Prostate gland (tissue), 2 donors: ENCODE measurements around the gene VPS13D. TPM values are rescaled to one million over a fixed set of nuclear protein-coding genes. Genes with fewer than 3 reads are reported as not detected.
"Not testable (repeated sequence)": the region's sequence is repeated elsewhere in the genome, so short reads cannot be mapped to it uniquely, and the experiment has no call there.

ENCODE experiments used
- DNase-seq: peaks from one replicate; pipeline ENCODE4 v3.0.0-alpha.2; 2019; ENCODE audit warnings: low spot score
- H3K27ac ChIP-seq, 2 donors: fragments of 200-600 bp; sonication (generic); 2 replicates each; pipeline ENCODE4 v1.5.1; 2017 to 2019
- H3K27me3 ChIP-seq: fragments of 200-600 bp; sonication (generic); replicated peaks from 2 replicates; pipeline ENCODE4 v1.5.1; 2019; ENCODE audit not compliant: insufficient read depth
- H3K36me3 ChIP-seq, 2 donors: fragments of 200-600 bp; sonication (generic); 1 replicate in 1 of 2; 2 replicates in 1 of 2; pipeline versions ENCODE4 v1.5.1 to v1.8.1; 2017 to 2019
- H3K4me1 ChIP-seq: fragments of 200-600 bp; sonication (generic); replicated peaks from 2 replicates; pipeline ENCODE4 v1.5.1; 2019
- H3K4me3 ChIP-seq, 2 donors: fragments of 200-600 bp; sonication (generic); 2 replicates each; pipeline ENCODE4 v1.5.1; 2017 to 2019
- H3K9me3 ChIP-seq: fragments of 200-600 bp; sonication (generic); 2 replicates; pipeline ENCODE4 v1.5.1; 2017
- CTCF ChIP-seq, 4 experiments: fragments of 200-600 bp in 2 of 4; fragments of 450-650 bp in 2 of 4; sonication (generic) in 2 of 4; IDR thresholded peaks; 1 replicate in 3 of 4; 2 replicates in 1 of 4; pipeline ENCODE4 v1.5.1; 2016 to 2019; ENCODE audit warnings: antibody characterized with exemption in 4 of 4, mild to moderate bottlenecking in 2 of 4, moderate library complexity in 2 of 4
- POLR2A ChIP-seq: fragments of 450-650 bp; IDR thresholded peaks from one replicate; pipeline ENCODE4 v1.6.1; 2016; ENCODE audit warnings: antibody characterized with exemption, mild to moderate bottlenecking
- POLR2AphosphoS5 ChIP-seq: sonication (generic); formaldehyde crosslinking; IDR thresholded peaks from one replicate; pipeline ENCODE4 v1.6.1; 2017; ENCODE audit warnings: antibody characterized with exemption
- WGBS: methylation state at CpG from one replicate; pipeline ENCODE4 v1.1.5; 2018; 5-methylcytosine and 5-hydroxymethylcytosine counted together
- intact Hi-C: fragments of 100-400 bp; cut with DNase I; formaldehyde crosslinking; loops from one replicate; pipeline ENCODE4 v1.14.2; 2022
- total RNA-seq, 2 donors: library from RNA; depleted of rRNA; stranded (reverse); fragments of >200 nt; gene quantifications; one replicate each; pipeline ENCODE4 v1.1.0, GENCODE V29; 2016

The VPS13D gene
- total RNA-seq, 2 donors from 2014 or later: 60.7 to 80.8 TPM

- TF ChIP-seq CTCF (IDR thresholded peaks at IDR 0.05): no peak
- TF ChIP-seq POLR2A: no peak
- DNase-seq: no peak
- Histone ChIP-seq H3K4me3 (no peak overlapping the region), H3K4me1 (peaks cover 14% of the 10 kb centered on the region), H3K27ac (no peak overlapping the region), H3K9me3 (no peaks in the 10 kb centered on the region), H3K27me3 (no peaks in the 10 kb centered on the region), H3K36me3 (no peaks in the 10 kb centered on the region)
- WGBS: 89% methylated on average over 19 of the region's 19 CpGs
- intact Hi-C loops: no loop called here
These were observed 302.8 kb downstream of the VPS13D start for GRCh38 chr1:12532405-12533315.

- WGBS: 97% methylated on average over 1 of the region's 1 CpG
- TF ChIP-seq POLR2AphosphoS5 (no peak), CTCF (IDR thresholded peaks at IDR 0.05) (no peak), POLR2A (no peak)
- H3K4me3 ChIP-seq: no peak overlapping the region
These were observed 306.3 kb downstream of the VPS13D start for GRCh38 chr1:12536023-12536639.

GRCh38 chr1:12537294-12537693, 307.5 kb downstream of the VPS13D start:
- no peaks in the 10 kb centered on the region for H3K27me3 ChIP-seq

More at GRCh38 chr1:12536023-12536639, 306.3 kb downstream of the VPS13D start:
- DNase-seq: no peak
- H3K9me3 ChIP-seq: no peaks in the 10 kb centered on the region
- intact Hi-C loops: no loop called here
- H3K36me3 ChIP-seq: no peaks in the 10 kb centered on the region
- H3K27me3 ChIP-seq: no peaks in the 10 kb centered on the region
- no peaks in the 10 kb centered on the region for H3K4me1 ChIP-seq
- H3K27ac ChIP-seq: no peak overlapping the region

GRCh38 chr1:12537906-12538461, 308.2 kb downstream of the VPS13D start:
- no peaks in the 10 kb centered on the region for H3K4me1 ChIP-seq
- no peak overlapping the region for H3K4me3 ChIP-seq
- no peak overlapping the region for H3K27ac ChIP-seq
- no peaks in the 10 kb centered on the region for H3K36me3 ChIP-seq
- TF ChIP-seq CTCF (IDR thresholded peaks at IDR 0.05) (no peak), POLR2A (no peak), POLR2AphosphoS5 (no peak)
- DNase-seq: no peak
- intact Hi-C loops: no loop called here
- WGBS: 89% methylated on average over 3 of the region's 3 CpGs
- H3K9me3 ChIP-seq: no peaks in the 10 kb centered on the region
- no peaks in the 10 kb centered on the region for H3K27me3 ChIP-seq

More at GRCh38 chr1:12537294-12537693, 307.5 kb downstream of the VPS13D start:
- no peak for TF ChIP-seq POLR2AphosphoS5
- TF ChIP-seq CTCF (IDR thresholded peaks at IDR 0.05): no peak
- no peak for TF ChIP-seq POLR2A
- Histone ChIP-seq H3K4me3 (no peak overlapping the region), H3K4me1 (no peaks in the 10 kb centered on the region), H3K27ac (no peak overlapping the region), H3K36me3 (no peaks in the 10 kb centered on the region), H3K9me3 (no peaks in the 10 kb centered on the region)
- no peak for DNase-seq
- 90% methylated on average over 4 of the region's 4 CpGs for WGBS
- intact Hi-C loops: no loop called here

GRCh38 chr1:12538536-12538935, 308.7 kb downstream of the VPS13D start:
- H3K4me3 ChIP-seq, H3K36me3 ChIP-seq, DNase-seq, H3K9me3 ChIP-seq, H3K27ac ChIP-seq, intact Hi-C loops, H3K4me1 ChIP-seq, H3K27me3 ChIP-seq: not testable (repeated sequence)
- 87% methylated on average over 3 of the region's 3 CpGs for WGBS
